Liver (tissue), 9 donors: ENCODE data around the gene HYAL4. TPM values are rescaled to one million over a fixed set of nuclear protein-coding genes. Genes with fewer than 3 reads are reported as not detected.
"Not testable (repeated sequence)": the region's sequence is repeated elsewhere in the genome, so short reads cannot be mapped to it uniquely, and the experiment has no call there.

Experiments used
- DNase-seq: peaks from one replicate; pipeline ENCODE4 v3.0.0-alpha.2; 2017; ENCODE audit warnings: low spot score
- H3K27ac ChIP-seq, 2 donors: one replicate each; pipeline ENCODE4 v1.7.0; 2013; ENCODE audit warnings: inconsistent platforms in 2 of 2, low read length in 2 of 2, control low read depth in 1 of 2, low read depth in 1 of 2, mild to moderate bottlenecking in 1 of 2
- H3K27me3 ChIP-seq, 4 donors: one replicate each; pipeline versions ENCODE4 v1.6.1 to v1.7.0; 2013; ENCODE audit warnings: low read length in 3 of 4, inconsistent platforms in 1 of 4, mild to moderate bottlenecking in 1 of 4, moderate library complexity in 1 of 4; ENCODE audit not compliant: control insufficient read depth in 4 of 4, insufficient read depth in 4 of 4
- H3K36me3 ChIP-seq, 4 donors: one replicate each; pipeline versions ENCODE4 v1.6.1 to v1.7.0; 2013; ENCODE audit warnings: low read length in 3 of 4, mild to moderate bottlenecking in 3 of 4, low read depth in 1 of 4, moderate library complexity in 1 of 4; ENCODE audit not compliant: control insufficient read depth in 4 of 4, insufficient read depth in 3 of 4
- H3K4me1 ChIP-seq, 4 donors: one replicate each; pipeline versions ENCODE4 v1.6.1 to v1.7.0; 2013; ENCODE audit warnings: low read length in 3 of 4, mild to moderate bottlenecking in 3 of 4, moderate library complexity in 1 of 4; ENCODE audit not compliant: control insufficient read depth in 4 of 4, insufficient read depth in 4 of 4
- H3K4me3 ChIP-seq, 3 donors: one replicate each; pipeline versions ENCODE4 v1.6.1 to v1.7.0; 2013; ENCODE audit warnings: low read length in 3 of 3, control low read depth in 1 of 3, low read depth in 1 of 3, mild to moderate bottlenecking in 1 of 3
- H3K9ac ChIP-seq, 2 donors: one replicate each; pipeline ENCODE4 v1.7.0; 2013; ENCODE audit warnings: low read length in 2 of 2, mild to moderate bottlenecking in 2 of 2, moderate library complexity in 2 of 2, control low read depth in 1 of 2, low read depth in 1 of 2
- H3K9me3 ChIP-seq, 4 donors: one replicate each; pipeline versions ENCODE4 v1.6.1 to v1.7.0; 2013; ENCODE audit warnings: low read length in 3 of 4; ENCODE audit not compliant: control insufficient read depth in 4 of 4
- EGR1 ChIP-seq, 2 donors: IDR thresholded peaks; 2 replicates each; pipeline ENCODE4 v1.6.1; 2016 to 2018; ENCODE audit warnings: antibody characterized with exemption in 2 of 2, low read depth in 2 of 2
- FOXA1 ChIP-seq: IDR thresholded peaks from 2 replicates; pipeline ENCODE4 v1.6.1; 2016; ENCODE audit warnings: antibody characterized with exemption
- FOXA2 ChIP-seq: IDR thresholded peaks from 2 replicates; pipeline ENCODE4 v1.6.1; 2016; ENCODE audit warnings: antibody characterized with exemption
- HNF4A ChIP-seq, 2 donors: conservative IDR thresholded peaks; 2 replicates each; pipeline ENCODE4 v1.6.1; 2016; ENCODE audit warnings: antibody characterized with exemption in 2 of 2, mild to moderate bottlenecking in 2 of 2
- HNF4G ChIP-seq: IDR thresholded peaks from 2 replicates; pipeline ENCODE4 v1.6.1; 2016; ENCODE audit warnings: antibody characterized with exemption
- JUND ChIP-seq, 2 donors: IDR thresholded peaks; 2 replicates each; pipeline ENCODE4 v1.6.1; 2016; ENCODE audit warnings: antibody characterized with exemption in 2 of 2
- NR2F2 ChIP-seq: IDR thresholded peaks from 2 replicates; pipeline ENCODE4 v1.6.1; 2016; ENCODE audit warnings: antibody characterized with exemption
- RAD21 ChIP-seq, 2 donors: IDR thresholded peaks; 2 replicates each; pipeline ENCODE4 v1.6.1; 2016; ENCODE audit warnings: antibody characterized with exemption in 2 of 2, mild to moderate bottlenecking in 2 of 2
- RXRA ChIP-seq, 2 donors: IDR thresholded peaks; 2 replicates each; pipeline ENCODE4 v1.6.1; 2017 to 2018; ENCODE audit warnings: antibody characterized with exemption in 2 of 2, mild to moderate bottlenecking in 1 of 2
- SP1 ChIP-seq: IDR thresholded peaks from 2 replicates; pipeline ENCODE4 v1.6.1; 2018; ENCODE audit warnings: antibody characterized with exemption, mild to moderate bottlenecking
- TAF1 ChIP-seq: conservative IDR thresholded peaks from 2 replicates; pipeline ENCODE4 v1.6.1; 2016; ENCODE audit warnings: antibody characterized with exemption, mild to moderate bottlenecking
- YY1 ChIP-seq: IDR thresholded peaks from 2 replicates; pipeline ENCODE4 v1.6.1; 2016; ENCODE audit warnings: antibody characterized with exemption, mild to moderate bottlenecking
- WGBS: extraction: QIAGEN DNeasy Blood & Tissue Kit; methylation state at CpG from one replicate; pipeline ENCODE4 v1.1.7; 2013; 5-methylcytosine and 5-hydroxymethylcytosine counted together
- polyA plus RNA-seq, 2 donors: library from polyadenylated mRNA; stranded (reverse) in 1 of 2; unstranded in 1 of 2; fragments of 200-250 nt in 1 of 2; fragments of >200 nt in 1 of 2; fragmentation: Nextera tagmentation in 1 of 2; extraction: Ambion mirVana in 1 of 2; gene quantifications; one replicate each; pipeline versions ENCODE4 v1.2.1 to v1.2.3, GENCODE V29; 2013 to 2015
- total RNA-seq, 2 donors: library from RNA; depleted of rRNA; stranded (reverse); fragments of >200 nt; gene quantifications; one replicate each; pipeline ENCODE4 v1.2.3, GENCODE V29; 2014
- TF ChIP-seq, protein P1 (sequence below): IDR thresholded peaks from 2 replicates; pipeline ENCODE4 v1.6.1; 2016; ENCODE audit warnings: antibody characterized with exemption
- TF ChIP-seq, protein P2 (sequence below): IDR thresholded peaks from 2 replicates; pipeline ENCODE4 v1.6.1; 2016; ENCODE audit warnings: antibody characterized with exemption
- TF ChIP-seq, protein P3 (sequence below): fragments of 150-350 bp; IDR thresholded peaks from 2 replicates; pipeline ENCODE4 v1.5.1; 2017; ENCODE audit warnings: improper control_type of control experiment, low read depth, low read length; ENCODE audit not compliant: missing input control
- TF ChIP-seq, protein P4 (sequence below): IDR thresholded peaks from 2 replicates; pipeline ENCODE4 v1.6.1; 2016; ENCODE audit warnings: antibody characterized with exemption, mild to moderate bottlenecking
- TF ChIP-seq, protein P5 (sequence below): IDR thresholded peaks from 2 replicates; pipeline ENCODE4 v1.6.1; 2016; ENCODE audit warnings: antibody characterized with exemption
- donor health status: healthy.
- donor health status: healthy.
- donor health status: healthy.
- donor health status: healthy.
- donor health status: healthy.

The HYAL4 gene
- total and polyA plus RNA-seq, 4 donors: not detected

DNA sequence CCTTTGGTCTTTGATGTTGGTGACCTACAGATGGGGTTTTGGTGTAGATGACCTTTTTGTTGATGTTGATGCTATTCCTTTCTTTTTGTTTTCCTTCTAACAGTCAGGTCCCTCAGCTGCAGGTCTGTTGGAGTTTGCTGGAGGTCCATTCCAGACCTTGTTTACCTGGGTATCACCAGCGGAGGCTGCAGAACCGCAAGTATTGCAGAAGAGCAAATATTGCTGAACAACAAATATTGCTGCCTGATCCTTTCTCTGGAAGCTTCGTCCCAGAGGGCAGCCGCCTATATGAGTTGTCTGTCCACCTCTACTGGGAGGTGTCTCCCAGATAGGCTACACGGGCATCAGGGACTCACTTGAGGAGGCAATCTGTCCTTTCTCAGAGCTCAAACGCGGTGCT is 827 bp upstream of the HYAL4 start:
- not testable (repeated sequence) for DNase-seq, H3K9ac ChIP-seq, H3K36me3 ChIP-seq, H3K9me3 ChIP-seq, H3K27me3 ChIP-seq, H3K4me3 ChIP-seq, H3K4me1 ChIP-seq, H3K27ac ChIP-seq
- TF ChIP-seq HNF4A (conservative IDR thresholded peaks at IDR 0.05) (peak in 1 of 2 donors; percentile 23), RAD21 (IDR thresholded peaks at IDR 0.05) (peak in 1 of 2 donors; percentile 19), RXRA (IDR thresholded peaks at IDR 0.05) (peak in 1 of 2 donors; percentile 15), FOXA2 (peak; percentile 48), FOXA1 (peak; percentile 29)
- 52% methylated on average over 7 of the region's 7 CpGs for WGBS

DNA sequence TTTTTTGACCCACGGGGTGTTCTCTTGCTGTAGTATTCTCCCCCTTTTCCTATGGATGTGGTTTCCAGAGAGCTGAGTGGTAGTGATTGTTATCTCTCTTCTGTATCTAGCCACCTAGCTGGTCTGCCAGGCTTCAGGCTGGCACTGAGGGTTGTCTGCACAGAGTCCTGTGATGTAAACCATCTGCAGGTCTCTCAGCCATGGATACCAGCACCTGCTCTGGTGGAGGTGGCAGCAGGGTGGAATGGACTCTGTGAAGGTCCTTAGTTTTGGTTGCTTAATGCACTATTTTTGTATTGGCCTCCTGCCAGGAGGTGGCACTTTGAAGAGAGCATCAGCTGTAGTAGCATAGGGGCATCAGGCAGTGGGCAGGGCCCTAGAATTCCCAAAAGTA is 851 bp downstream of the HYAL4 start:
- DNase-seq: no peak
- H3K9ac ChIP-seq: no peak overlapping the region
- H3K27ac ChIP-seq: no peak overlapping the region
- no peaks in the 10 kb centered on the region for H3K9me3 ChIP-seq
- no peaks in the 10 kb centered on the region for H3K27me3 ChIP-seq
- peaks cover 0 to 10% (median 6%) of the 10 kb centered on the region in 4 donors for H3K4me1 ChIP-seq
- TF ChIP-seq, protein P1, sequence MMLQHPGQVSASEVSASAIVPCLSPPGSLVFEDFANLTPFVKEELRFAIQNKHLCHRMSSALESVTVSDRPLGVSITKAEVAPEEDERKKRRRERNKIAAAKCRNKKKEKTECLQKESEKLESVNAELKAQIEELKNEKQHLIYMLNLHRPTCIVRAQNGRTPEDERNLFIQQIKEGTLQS: no peak
- TF ChIP-seq, protein P2, sequence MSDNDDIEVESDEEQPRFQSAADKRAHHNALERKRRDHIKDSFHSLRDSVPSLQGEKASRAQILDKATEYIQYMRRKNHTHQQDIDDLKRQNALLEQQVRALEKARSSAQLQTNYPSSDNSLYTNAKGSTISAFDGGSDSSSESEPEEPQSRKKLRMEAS: no peak
- TF ChIP-seq FOXA1 (no peak), NR2F2 (no peak), JUND (IDR thresholded peaks at IDR 0.05) (no peak), FOXA2 (no peak), HNF4A (conservative IDR thresholded peaks at IDR 0.05) (no peak), EGR1 (IDR thresholded peaks at IDR 0.05; ENCODE audit: low read depth in 2 of 2) (no peak), YY1 (no peak), RAD21 (IDR thresholded peaks at IDR 0.05) (no peak), HNF4G (no peak), TAF1 (no peak), SP1 (no peak), RXRA (IDR thresholded peaks at IDR 0.05) (no peak)
- TF ChIP-seq, protein P3, sequence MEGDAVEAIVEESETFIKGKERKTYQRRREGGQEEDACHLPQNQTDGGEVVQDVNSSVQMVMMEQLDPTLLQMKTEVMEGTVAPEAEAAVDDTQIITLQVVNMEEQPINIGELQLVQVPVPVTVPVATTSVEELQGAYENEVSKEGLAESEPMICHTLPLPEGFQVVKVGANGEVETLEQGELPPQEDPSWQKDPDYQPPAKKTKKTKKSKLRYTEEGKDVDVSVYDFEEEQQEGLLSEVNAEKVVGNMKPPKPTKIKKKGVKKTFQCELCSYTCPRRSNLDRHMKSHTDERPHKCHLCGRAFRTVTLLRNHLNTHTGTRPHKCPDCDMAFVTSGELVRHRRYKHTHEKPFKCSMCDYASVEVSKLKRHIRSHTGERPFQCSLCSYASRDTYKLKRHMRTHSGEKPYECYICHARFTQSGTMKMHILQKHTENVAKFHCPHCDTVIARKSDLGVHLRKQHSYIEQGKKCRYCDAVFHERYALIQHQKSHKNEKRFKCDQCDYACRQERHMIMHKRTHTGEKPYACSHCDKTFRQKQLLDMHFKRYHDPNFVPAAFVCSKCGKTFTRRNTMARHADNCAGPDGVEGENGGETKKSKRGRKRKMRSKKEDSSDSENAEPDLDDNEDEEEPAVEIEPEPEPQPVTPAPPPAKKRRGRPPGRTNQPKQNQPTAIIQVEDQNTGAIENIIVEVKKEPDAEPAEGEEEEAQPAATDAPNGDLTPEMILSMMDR: no peak
- TF ChIP-seq, protein P4, sequence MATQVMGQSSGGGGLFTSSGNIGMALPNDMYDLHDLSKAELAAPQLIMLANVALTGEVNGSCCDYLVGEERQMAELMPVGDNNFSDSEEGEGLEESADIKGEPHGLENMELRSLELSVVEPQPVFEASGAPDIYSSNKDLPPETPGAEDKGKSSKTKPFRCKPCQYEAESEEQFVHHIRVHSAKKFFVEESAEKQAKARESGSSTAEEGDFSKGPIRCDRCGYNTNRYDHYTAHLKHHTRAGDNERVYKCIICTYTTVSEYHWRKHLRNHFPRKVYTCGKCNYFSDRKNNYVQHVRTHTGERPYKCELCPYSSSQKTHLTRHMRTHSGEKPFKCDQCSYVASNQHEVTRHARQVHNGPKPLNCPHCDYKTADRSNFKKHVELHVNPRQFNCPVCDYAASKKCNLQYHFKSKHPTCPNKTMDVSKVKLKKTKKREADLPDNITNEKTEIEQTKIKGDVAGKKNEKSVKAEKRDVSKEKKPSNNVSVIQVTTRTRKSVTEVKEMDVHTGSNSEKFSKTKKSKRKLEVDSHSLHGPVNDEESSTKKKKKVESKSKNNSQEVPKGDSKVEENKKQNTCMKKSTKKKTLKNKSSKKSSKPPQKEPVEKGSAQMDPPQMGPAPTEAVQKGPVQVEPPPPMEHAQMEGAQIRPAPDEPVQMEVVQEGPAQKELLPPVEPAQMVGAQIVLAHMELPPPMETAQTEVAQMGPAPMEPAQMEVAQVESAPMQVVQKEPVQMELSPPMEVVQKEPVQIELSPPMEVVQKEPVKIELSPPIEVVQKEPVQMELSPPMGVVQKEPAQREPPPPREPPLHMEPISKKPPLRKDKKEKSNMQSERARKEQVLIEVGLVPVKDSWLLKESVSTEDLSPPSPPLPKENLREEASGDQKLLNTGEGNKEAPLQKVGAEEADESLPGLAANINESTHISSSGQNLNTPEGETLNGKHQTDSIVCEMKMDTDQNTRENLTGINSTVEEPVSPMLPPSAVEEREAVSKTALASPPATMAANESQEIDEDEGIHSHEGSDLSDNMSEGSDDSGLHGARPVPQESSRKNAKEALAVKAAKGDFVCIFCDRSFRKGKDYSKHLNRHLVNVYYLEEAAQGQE: no peak
- TF ChIP-seq, protein P5, sequence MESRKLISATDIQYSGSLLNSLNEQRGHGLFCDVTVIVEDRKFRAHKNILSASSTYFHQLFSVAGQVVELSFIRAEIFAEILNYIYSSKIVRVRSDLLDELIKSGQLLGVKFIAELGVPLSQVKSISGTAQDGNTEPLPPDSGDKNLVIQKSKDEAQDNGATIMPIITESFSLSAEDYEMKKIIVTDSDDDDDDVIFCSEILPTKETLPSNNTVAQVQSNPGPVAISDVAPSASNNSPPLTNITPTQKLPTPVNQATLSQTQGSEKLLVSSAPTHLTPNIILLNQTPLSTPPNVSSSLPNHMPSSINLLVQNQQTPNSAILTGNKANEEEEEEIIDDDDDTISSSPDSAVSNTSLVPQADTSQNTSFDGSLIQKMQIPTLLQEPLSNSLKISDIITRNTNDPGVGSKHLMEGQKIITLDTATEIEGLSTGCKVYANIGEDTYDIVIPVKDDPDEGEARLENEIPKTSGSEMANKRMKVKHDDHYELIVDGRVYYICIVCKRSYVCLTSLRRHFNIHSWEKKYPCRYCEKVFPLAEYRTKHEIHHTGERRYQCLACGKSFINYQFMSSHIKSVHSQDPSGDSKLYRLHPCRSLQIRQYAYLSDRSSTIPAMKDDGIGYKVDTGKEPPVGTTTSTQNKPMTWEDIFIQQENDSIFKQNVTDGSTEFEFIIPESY: no peak
- WGBS: 94% methylated on average over 1 of the region's 1 CpG
- no peak overlapping the region for H3K4me3 ChIP-seq
- H3K36me3 ChIP-seq: no peaks in the 10 kb centered on the region
